ENCODE results near the gene PRKAB1.

DNA sequence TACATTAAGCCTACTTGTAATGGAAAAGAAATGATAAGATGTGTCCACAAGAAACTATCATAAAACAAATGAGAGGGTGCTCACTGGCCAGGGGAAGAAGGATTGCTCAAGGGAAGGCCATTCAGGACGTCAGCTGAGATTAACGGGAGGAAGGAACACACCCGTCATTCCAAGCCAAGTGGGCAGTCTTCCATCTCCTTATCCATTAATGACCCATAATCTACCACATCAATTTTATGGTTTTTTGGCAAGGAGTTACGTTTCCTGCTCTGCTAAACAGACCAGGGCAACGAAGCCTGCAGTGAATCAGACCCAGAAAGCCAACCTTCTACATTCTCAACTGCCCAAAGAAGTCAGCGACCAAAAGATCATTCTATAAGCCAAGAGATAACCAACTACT is 25.1 kb downstream of the PRKAB1 start:
- no peak for TF ChIP-seq ZNF175 (CRISPR knock-in tag; IDR thresholded peaks at IDR 0.05; ENCODE audit: low read depth)
- TF ChIP-seq GABPA (tag; conservative IDR thresholded peaks at IDR 0.05; ENCODE audit: low read depth) = no peak
- TF ChIP-seq NR3C1 (CRISPR knock-in tag; IDR thresholded peaks at IDR 0.05) = no peak
- TF ChIP-seq, protein P1, sequence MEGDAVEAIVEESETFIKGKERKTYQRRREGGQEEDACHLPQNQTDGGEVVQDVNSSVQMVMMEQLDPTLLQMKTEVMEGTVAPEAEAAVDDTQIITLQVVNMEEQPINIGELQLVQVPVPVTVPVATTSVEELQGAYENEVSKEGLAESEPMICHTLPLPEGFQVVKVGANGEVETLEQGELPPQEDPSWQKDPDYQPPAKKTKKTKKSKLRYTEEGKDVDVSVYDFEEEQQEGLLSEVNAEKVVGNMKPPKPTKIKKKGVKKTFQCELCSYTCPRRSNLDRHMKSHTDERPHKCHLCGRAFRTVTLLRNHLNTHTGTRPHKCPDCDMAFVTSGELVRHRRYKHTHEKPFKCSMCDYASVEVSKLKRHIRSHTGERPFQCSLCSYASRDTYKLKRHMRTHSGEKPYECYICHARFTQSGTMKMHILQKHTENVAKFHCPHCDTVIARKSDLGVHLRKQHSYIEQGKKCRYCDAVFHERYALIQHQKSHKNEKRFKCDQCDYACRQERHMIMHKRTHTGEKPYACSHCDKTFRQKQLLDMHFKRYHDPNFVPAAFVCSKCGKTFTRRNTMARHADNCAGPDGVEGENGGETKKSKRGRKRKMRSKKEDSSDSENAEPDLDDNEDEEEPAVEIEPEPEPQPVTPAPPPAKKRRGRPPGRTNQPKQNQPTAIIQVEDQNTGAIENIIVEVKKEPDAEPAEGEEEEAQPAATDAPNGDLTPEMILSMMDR (IDR thresholded peaks at IDR 0.05 in 2 of 3, conservative IDR thresholded peaks at IDR 0.05 in 1 of 3; ENCODE audit: insufficient read depth in 2 of 3, low read depth in 1 of 3, low read length in 3 of 3) = no peak
- TF ChIP-seq TFE3 (CRISPR knock-in tag; IDR thresholded peaks at IDR 0.05) = no peak
- no peak for TF ChIP-seq CBFB (CRISPR knock-in tag; IDR thresholded peaks at IDR 0.05)
- no peak for TF ChIP-seq JUND (IDR thresholded peaks at IDR 0.05; ENCODE audit: borderline replicate concordance, low read depth, low read length)
- TF ChIP-seq JUND (tag; IDR thresholded peaks at IDR 0.05; ENCODE audit: borderline replicate concordance, low read depth, low read length) = no peak
- no peak for TF ChIP-seq ZNF274 (IDR thresholded peaks at IDR 0.05; ENCODE audit: borderline replicate concordance, low read depth, low read length)
- no peak for TF ChIP-seq SREBF1 (IDR thresholded peaks at IDR 0.05; ENCODE audit: borderline replicate concordance, low read depth, low read length)
- TF ChIP-seq CEBPB (tag; IDR thresholded peaks at IDR 0.05) = no peak

All from K562 (cell line).